CD8-positive, alpha-beta memory T cell (primary cell): ENCODE measurements around the gene UBALD1. TPM values are rescaled to one million over a fixed set of nuclear protein-coding genes. Genes with fewer than 3 reads are reported as not detected.
A peak's percentile ranks its signal among the peaks of the same experiment; 100 is the strongest.
"Not testable (repeated sequence)": the region's sequence is repeated elsewhere in the genome, so short reads cannot be mapped to it uniquely, and the experiment has no call there.

Experiments
- CTCF ChIA-PET: fragments of 350-600 bp; sonication (Branson Sonifier 250); formaldehyde crosslinking; loops from one replicate; lab custom pipeline; 2021; ENCODE audit warnings: antibody characterized with exemption; lab: Charles Lee
- POLR2A ChIA-PET: fragments of 350-600 bp; sonication (Branson Sonifier 250); formaldehyde crosslinking; loops from one replicate; lab custom pipeline; 2021; ENCODE audit warnings: antibody characterized with exemption; lab: Charles Lee
- DNase-seq, 5 donors: peaks; one replicate each; pipeline versions ENCODE4 v3.0.0 to v3.0.0-alpha.2; 2020 to 2022; ENCODE audit warnings: mixed read lengths in 1 of 5
- H3K27ac ChIP-seq: one replicate; pipeline ENCODE4 v1.7.0; 2013; ENCODE audit warnings: low read depth, mild to moderate bottlenecking, low read length, moderate library complexity
- H3K27me3 ChIP-seq: 2 replicates; pipeline ENCODE4 v1.7.0; 2013; ENCODE audit warnings: low read length, mild to moderate bottlenecking; ENCODE audit not compliant: insufficient read depth, poor library complexity, severe bottlenecking
- H3K36me3 ChIP-seq: 2 replicates; pipeline ENCODE4 v1.7.0; 2013; ENCODE audit warnings: mild to moderate bottlenecking, low read length, moderate library complexity; ENCODE audit not compliant: insufficient read depth
- H3K4me1 ChIP-seq: 2 replicates; pipeline ENCODE4 v1.7.0; 2013; ENCODE audit warnings: mild to moderate bottlenecking, low read length, moderate library complexity; ENCODE audit not compliant: insufficient read depth
- H3K4me3 ChIP-seq: 2 replicates; pipeline ENCODE4 v1.7.0; 2013; ENCODE audit warnings: mild to moderate bottlenecking, low read length
- H3K9me3 ChIP-seq: 2 replicates; pipeline ENCODE4 v1.7.0; 2013; ENCODE audit warnings: mild to moderate bottlenecking, low read length
- H3K27ac Mint-ChIP-seq, 8 donors: one replicate each; pipeline ENCODE4 v1.8.0; 2020 to 2021; ENCODE audit warnings: mixed read lengths in 8 of 8, mild to moderate bottlenecking in 6 of 8, inconsistent platforms in 3 of 8, moderate library complexity in 3 of 8
- H3K27me3 Mint-ChIP-seq, 2 donors: one replicate each; pipeline ENCODE4 v1.8.0; 2020 to 2021; ENCODE audit warnings: mixed read lengths in 2 of 2, mild to moderate bottlenecking in 1 of 2, moderate library complexity in 1 of 2
- H3K36me3 Mint-ChIP-seq, 3 donors: one replicate each; pipeline ENCODE4 v1.8.0; 2020 to 2021; ENCODE audit warnings: mixed read lengths in 3 of 3, inconsistent platforms in 1 of 3, mild to moderate bottlenecking in 1 of 3
- H3K4me1 Mint-ChIP-seq, 3 donors: one replicate each; pipeline ENCODE4 v1.8.0; 2020 to 2021; ENCODE audit warnings: mixed read lengths in 3 of 3, inconsistent platforms in 1 of 3, mild to moderate bottlenecking in 1 of 3
- H3K4me3 Mint-ChIP-seq, 7 donors: one replicate each; pipeline ENCODE4 v1.8.0; 2020 to 2021; ENCODE audit warnings: mixed read lengths in 7 of 7, mild to moderate bottlenecking in 6 of 7, moderate library complexity in 4 of 7, inconsistent platforms in 2 of 7
- H3K9me3 Mint-ChIP-seq, 5 donors: one replicate each; pipeline ENCODE4 v1.8.0; 2020 to 2022; ENCODE audit warnings: mixed read lengths in 5 of 5, mild to moderate bottlenecking in 3 of 5, moderate library complexity in 2 of 5, inconsistent platforms in 1 of 5
- polyA plus RNA-seq: library from polyadenylated mRNA; unstranded; fragments of 300-500 nt; fragmentation: Illumina TruSeq; gene quantifications from one replicate; pipeline ENCODE4 v1.2.3, GENCODE V29; 2021
- total RNA-seq, 2 experiments: library from RNA; stranded (reverse); gene quantifications; one replicate each; pipeline ENCODE4 v1.2.3, GENCODE V29; 2021

UBALD1 gene
- total and polyA plus RNA-seq, 3 experiments from 2014 or later, result 4.9 to 22.3 (median 18.7) TPM

GRCh38 chr16:4650443-4651074 is 35.9 kb upstream of the UBALD1 start:
- Mint-ChIP-seq H3K27ac (peak overlapping the region; percentile 35 to 87 (median 73)), H3K4me1 (peaks cover 15 to 32% (median 16%) of the 10 kb centered on the region in 3 donors)
- POLR2A ChIA-PET, result interaction anchor here (0.5 kb wide), 1 partner anchor 26 kb away, joined by 3 read pairs; no protein-coding TSS in a partner anchor

GRCh38 chr16:4649744-4650442 is 35.2 kb upstream of the UBALD1 start:
- ChIA-PET POLR2A (interaction anchor here (0.5 kb wide), 1 partner anchor 26 kb away, joined by 3 read pairs; no protein-coding TSS in a partner anchor), CTCF (interaction anchor here (0.9 to 2.0 kb wide), 8 partner anchors 15 to 72 kb away, joined by 3 to 9 read pairs (median 4); partner anchors contain the start of genes MGRN1 and NUDT16L1)
- no peaks in the 10 kb centered on the region for H3K27me3 Mint-ChIP-seq
- peaks cover 0 to 61% (median 9%) of the 10 kb centered on the region in 3 donors for H3K36me3 Mint-ChIP-seq
- no peak overlapping the region for H3K27ac ChIP-seq
- peaks cover 16 to 36% (median 18%) of the 10 kb centered on the region in 3 donors for H3K4me1 Mint-ChIP-seq
- H3K9me3 ChIP-seq, result no peaks in the 10 kb centered on the region
- no peaks in the 10 kb centered on the region for H3K36me3 ChIP-seq
- H3K4me3 Mint-ChIP-seq, result peak overlapping the region in 1 of 7 donors; percentile 43
- peak overlapping the region in 5 of 8 donors; percentile 70 to 87 (median 75) for H3K27ac Mint-ChIP-seq
- no peaks in the 10 kb centered on the region for H3K27me3 ChIP-seq
- no peaks in the 10 kb centered on the region for H3K9me3 Mint-ChIP-seq
- DNase-seq, result no peak
- no peak overlapping the region for H3K4me3 ChIP-seq
- peaks cover 36% of the 10 kb centered on the region for H3K4me1 ChIP-seq

More at GRCh38 chr16:4650443-4651074, 35.9 kb upstream of the UBALD1 start:
- H3K36me3 Mint-ChIP-seq, result peaks cover 0 to 61% (median 7%) of the 10 kb centered on the region in 3 donors
- not testable (repeated sequence) for H3K4me3 Mint-ChIP-seq, H3K27me3 Mint-ChIP-seq, H3K9me3 Mint-ChIP-seq, H3K27ac ChIP-seq, H3K27me3 ChIP-seq, H3K9me3 ChIP-seq, H3K36me3 ChIP-seq, H3K4me3 ChIP-seq
- CTCF ChIA-PET, result interaction anchor here (0.7 to 2.0 kb wide), 10 partner anchors 13 to 71 kb away, joined by 3 to 9 read pairs (median 3); partner anchors contain the start of genes MGRN1 and NUDT16L1
- peak; percentile 66 to 84 (median 69) for DNase-seq
- H3K4me1 ChIP-seq, result peaks cover 36% of the 10 kb centered on the region

GRCh38 chr16:4648917-4649316 is 34.2 kb upstream of the UBALD1 start:
- no peak overlapping the region for H3K27ac ChIP-seq
- no peaks in the 10 kb centered on the region for H3K36me3 ChIP-seq
- peaks cover 0 to 53% (median 9%) of the 10 kb centered on the region in 3 donors for H3K36me3 Mint-ChIP-seq
- H3K4me1 Mint-ChIP-seq, result peaks cover 16 to 36% (median 18%) of the 10 kb centered on the region in 3 donors
- peaks cover 36% of the 10 kb centered on the region for H3K4me1 ChIP-seq
- H3K27me3 Mint-ChIP-seq, result no peaks in the 10 kb centered on the region
- H3K27me3 ChIP-seq, result no peaks in the 10 kb centered on the region
- CTCF ChIA-PET, result interaction anchor here (1.5 kb wide), 1 partner anchor 28 kb away, joined by 3 read pairs; no protein-coding TSS in a partner anchor
- no peak overlapping the region for H3K4me3 Mint-ChIP-seq
- POLR2A ChIA-PET, result no interaction called here
- peak overlapping the region in 5 of 8 donors; percentile 20 to 73 (median 56) for H3K27ac Mint-ChIP-seq
- no peaks in the 10 kb centered on the region for H3K9me3 Mint-ChIP-seq
- no peaks in the 10 kb centered on the region for H3K9me3 ChIP-seq
- DNase-seq, result no peak
- H3K4me3 ChIP-seq, result no peak overlapping the region

GRCh38 chr16:4647644-4647980 is 32.9 kb upstream of the UBALD1 start:
- Histone ChIP-seq H3K27me3 (no peaks in the 10 kb centered on the region), H3K36me3 (no peaks in the 10 kb centered on the region), H3K4me3 (no peak overlapping the region), H3K27ac (no peak overlapping the region), H3K4me1 (peaks cover 36% of the 10 kb centered on the region), H3K9me3 (no peaks in the 10 kb centered on the region)
- H3K9me3 Mint-ChIP-seq, result no peaks in the 10 kb centered on the region
- H3K4me1 Mint-ChIP-seq, result peaks cover 16 to 36% (median 18%) of the 10 kb centered on the region in 3 donors
- CTCF ChIA-PET, result no interaction called here
- H3K27ac Mint-ChIP-seq, result peak overlapping the region in 1 of 8 donors; percentile 34
- peaks cover 0 to 44% (median 5%) of the 10 kb centered on the region in 3 donors for H3K36me3 Mint-ChIP-seq
- DNase-seq, result no peak
- no peak overlapping the region for H3K4me3 Mint-ChIP-seq
- POLR2A ChIA-PET, result no interaction called here
- peaks cover 0 to 2% of the 10 kb centered on the region in 2 donors for H3K27me3 Mint-ChIP-seq

GRCh38 chr16:4646773-4647643 is 32.3 kb upstream of the UBALD1 start:
- Mint-ChIP-seq H3K36me3 (peaks cover 0 to 38% (median 5%) of the 10 kb centered on the region in 3 donors), H3K9me3 (no peaks in the 10 kb centered on the region), H3K4me3 (no peak overlapping the region), H3K27ac (peak overlapping the region in 4 of 8 donors; percentile 9 to 35 (median 33)), H3K4me1 (peaks cover 16 to 36% (median 18%) of the 10 kb centered on the region in 3 donors), H3K27me3 (peaks cover 0 to 2% of the 10 kb centered on the region in 2 donors)
- no peaks in the 10 kb centered on the region for H3K9me3 ChIP-seq
- H3K4me1 ChIP-seq, result peaks cover 36% of the 10 kb centered on the region
- POLR2A ChIA-PET, result no interaction called here
- no peaks in the 10 kb centered on the region for H3K27me3 ChIP-seq
- CTCF ChIA-PET, result no interaction called here
- no peaks in the 10 kb centered on the region for H3K36me3 ChIP-seq
- DNase-seq, result peak in 1 of 5 donors; percentile 22
- no peak overlapping the region for H3K4me3 ChIP-seq
- H3K27ac ChIP-seq, result no peak overlapping the region

GRCh38 chr16:4641895-4642294 is 27.2 kb upstream of the UBALD1 start:
- no peak overlapping the region for H3K27ac Mint-ChIP-seq
- Histone ChIP-seq H3K27ac (no peak overlapping the region), H3K4me1 (peaks cover 21% of the 10 kb centered on the region), H3K36me3 (no peaks in the 10 kb centered on the region), H3K9me3 (no peaks in the 10 kb centered on the region), H3K4me3 (no peak overlapping the region), H3K27me3 (no peaks in the 10 kb centered on the region)
- H3K9me3 Mint-ChIP-seq, result no peaks in the 10 kb centered on the region
- H3K27me3 Mint-ChIP-seq, result peaks cover 0 to 2% of the 10 kb centered on the region in 2 donors
- H3K4me3 Mint-ChIP-seq, result no peak overlapping the region
- CTCF ChIA-PET, result interaction anchor here (1.5 kb wide), 1 partner anchor 18 kb away, joined by 4 read pairs; the partner anchor contains the start of gene MGRN1
- POLR2A ChIA-PET, result no interaction called here
- peaks cover 0 to 20% (median 2%) of the 10 kb centered on the region in 3 donors for H3K36me3 Mint-ChIP-seq
- no peak for DNase-seq
- peaks cover 21 to 46% (median 22%) of the 10 kb centered on the region in 3 donors for H3K4me1 Mint-ChIP-seq

GRCh38 chr16:4641306-4641687 is 26.6 kb upstream of the UBALD1 start:
- peak overlapping the region in 5 of 8 donors; percentile 77 to 88 (median 82) for H3K27ac Mint-ChIP-seq
- ChIA-PET CTCF (interaction anchor here (1.5 kb wide), 1 partner anchor 17 kb away, joined by 4 read pairs; the partner anchor contains the start of gene MGRN1), POLR2A (no interaction called here)
- Histone ChIP-seq H3K27me3 (no peaks in the 10 kb centered on the region), H3K9me3 (no peaks in the 10 kb centered on the region), H3K4me3 (no peak overlapping the region), H3K4me1 (peaks cover 15% of the 10 kb centered on the region), H3K27ac (no peak overlapping the region), H3K36me3 (no peaks in the 10 kb centered on the region)
- DNase-seq, result no peak
- no peaks in the 10 kb centered on the region for H3K9me3 Mint-ChIP-seq
- peaks cover 0 to 24% (median 2%) of the 10 kb centered on the region in 3 donors for H3K36me3 Mint-ChIP-seq
- H3K4me3 Mint-ChIP-seq, result no peak overlapping the region
- H3K4me1 Mint-ChIP-seq, result peaks cover 21 to 45% (median 24%) of the 10 kb centered on the region in 3 donors
- H3K27me3 Mint-ChIP-seq, result peaks cover 0 to 2% of the 10 kb centered on the region in 2 donors
